HG02852 (cell line): ENCODE data around the gene KCNE4.
"Not testable (repeated sequence)": the region's sequence is repeated elsewhere in the genome, so short reads cannot be mapped to it uniquely, and the experiment has no call there.

Experiments
- ATAC-seq: cut with Tn5 transposase; IDR thresholded peaks from one replicate; pipeline ENCODE4 v1.9.1; 2021; ENCODE audit warnings: mild to moderate bottlenecking, moderate library complexity; ENCODE audit not compliant: unreplicated experiment

KCNE4 gene

GRCh38 chr2:223055836-223056235 lies 3.8 kb downstream of the KCNE4 start:
- ATAC-seq, result no peak

GRCh38 chr2:223056701-223057418 lies 4.9 kb downstream of the KCNE4 start:
- no peak for ATAC-seq

GRCh38 chr2:223057569-223057968 lies 5.6 kb downstream of the KCNE4 start:
- no peak for ATAC-seq

GRCh38 chr2:223058952-223059716 lies 7.1 kb downstream of the KCNE4 start:
- no peak for ATAC-seq

GRCh38 chr2:223060201-223060825 lies 8.3 kb downstream of the KCNE4 start:
- ATAC-seq, result no peak

GRCh38 chr2:223062396-223062795 lies 10.4 kb downstream of the KCNE4 start:
- ATAC-seq, result no peak

- no peak for ATAC-seq
Observed at GRCh38 chr2:223065107-223065506, 13.1 kb downstream of the KCNE4 start.

- ATAC-seq, result no peak
Observed at GRCh38 chr2:223066721-223067120, 14.7 kb downstream of the KCNE4 start.

GRCh38 chr2:223068071-223068470 lies 16.1 kb downstream of the KCNE4 start:
- no peak for ATAC-seq

- ATAC-seq, result no peak
Observed at GRCh38 chr2:223069465-223069864, 17.5 kb downstream of the KCNE4 start.

- no peak for ATAC-seq
Observed at GRCh38 chr2:223069988-223070387, 18.0 kb downstream of the KCNE4 start.

- ATAC-seq, result no peak
Observed at GRCh38 chr2:223071139-223071538, 19.1 kb downstream of the KCNE4 start.

GRCh38 chr2:223072826-223073225 lies 20.8 kb downstream of the KCNE4 start:
- no peak for ATAC-seq

GRCh38 chr2:223075301-223076270 lies 23.6 kb downstream of the KCNE4 start:
- peak; percentile 84 for ATAC-seq

- ATAC-seq, result no peak
Observed at GRCh38 chr2:223076573-223076972, 24.6 kb downstream of the KCNE4 start.

- ATAC-seq, result no peak
Observed at GRCh38 chr2:223078482-223078881, 26.5 kb downstream of the KCNE4 start.

- no peak for ATAC-seq
Observed at GRCh38 chr2:223079378-223079777, 27.4 kb downstream of the KCNE4 start.

- no peak for ATAC-seq
Observed at GRCh38 chr2:223079925-223080324, 27.9 kb downstream of the KCNE4 start.

GRCh38 chr2:223080790-223081360 lies 28.9 kb downstream of the KCNE4 start:
- not testable (repeated sequence) for ATAC-seq

GRCh38 chr2:223081789-223082188 lies 29.8 kb downstream of the KCNE4 start:
- no peak for ATAC-seq
